Sigmoid colon (tissue), 7 donors: Measurements from ENCODE around the gene ELK1. TPM values are rescaled to one million over a fixed set of nuclear protein-coding genes. Genes with fewer than 3 reads are reported as not detected.

Experiments used
- DNase-seq: peaks from one replicate; pipeline ENCODE4 v3.0.0-alpha.2; 2019
- H3K27ac ChIP-seq, 4 donors: fragments of 200-600 bp; sonication (generic); one replicate each; pipeline ENCODE4 v1.5.1; 2016 to 2019; ENCODE audit warnings: mild to moderate bottlenecking in 1 of 4
- H3K27me3 ChIP-seq, 3 donors: fragments of 200-600 bp; sonication (generic); one replicate each; pipeline ENCODE4 v1.5.1; 2019; ENCODE audit warnings: mild to moderate bottlenecking in 1 of 3
- H3K36me3 ChIP-seq, 4 donors: fragments of 200-600 bp; sonication (generic); one replicate each; pipeline ENCODE4 v1.5.1; 2016 to 2019
- H3K4me1 ChIP-seq, 4 donors: fragments of 200-600 bp; sonication (generic); one replicate each; pipeline ENCODE4 v1.5.1; 2017 to 2019
- H3K4me3 ChIP-seq, 4 donors: fragments of 200-600 bp; sonication (generic); one replicate each; pipeline ENCODE4 v1.5.1; 2017 to 2019; ENCODE audit warnings: mild to moderate bottlenecking in 2 of 4, moderate library complexity in 1 of 4
- H3K9me3 ChIP-seq, 4 donors: fragments of 200-600 bp in 3 of 4; sonication (generic) in 3 of 4; one replicate each; pipeline versions ENCODE4 v1.5.1 to v1.6.1; 2013 to 2019
- CTCF ChIP-seq, 4 experiments: fragments of 450-650 bp in 3 of 4; fragments of 200-600 bp in 1 of 4; IDR thresholded peaks; one replicate each; pipeline ENCODE4 v1.5.1; 2016 to 2019; ENCODE audit warnings: antibody characterized with exemption in 4 of 4, mild to moderate bottlenecking in 3 of 4, moderate library complexity in 2 of 4
- EP300 ChIP-seq, 4 donors: sonication (generic); formaldehyde crosslinking; IDR thresholded peaks; one replicate each; pipeline ENCODE4 v1.6.1; 2017; ENCODE audit warnings: antibody characterized with exemption in 4 of 4
- POLR2A ChIP-seq, 2 donors: fragments of 450-650 bp; IDR thresholded peaks; one replicate each; pipeline ENCODE4 v1.6.1; 2016; ENCODE audit warnings: antibody characterized with exemption in 2 of 2, mild to moderate bottlenecking in 2 of 2, moderate library complexity in 2 of 2
- POLR2AphosphoS5 ChIP-seq, 4 donors: sonication (generic); formaldehyde crosslinking; IDR thresholded peaks; one replicate each; pipeline ENCODE4 v1.6.1; 2017; ENCODE audit warnings: antibody characterized with exemption in 4 of 4
- WGBS, 2 donors: extraction: QIAGEN DNeasy Blood & Tissue Kit; methylation state at CpG; one replicate each; pipeline ENCODE4 v1.1.7; 2013; 5-methylcytosine and 5-hydroxymethylcytosine counted together
- intact Hi-C: fragments of 100-400 bp; cut with DNase I; formaldehyde crosslinking; loops from one replicate; pipeline ENCODE4 v1.15.1; 2023
- polyA plus RNA-seq, 3 donors: library from polyadenylated mRNA; stranded (reverse); fragments of 200-250 nt; gene quantifications; one replicate each; pipeline ENCODE4 v1.2.3, GENCODE V29; 2013
- total RNA-seq, 4 donors: library from RNA; depleted of rRNA; stranded (reverse); fragments of >200 nt; gene quantifications; one replicate each; pipeline ENCODE4 v1.1.0, GENCODE V29; 2016
- donor health status: healthy with polysubstance abuse.
- donor health status: Bipolar disorder and iron deficiency.
- donor health status: healthy.

ELK1 gene
- total and polyA plus RNA-seq, 7 donors: 12.1 to 22.3 (median 17.2) TPM

DNA sequence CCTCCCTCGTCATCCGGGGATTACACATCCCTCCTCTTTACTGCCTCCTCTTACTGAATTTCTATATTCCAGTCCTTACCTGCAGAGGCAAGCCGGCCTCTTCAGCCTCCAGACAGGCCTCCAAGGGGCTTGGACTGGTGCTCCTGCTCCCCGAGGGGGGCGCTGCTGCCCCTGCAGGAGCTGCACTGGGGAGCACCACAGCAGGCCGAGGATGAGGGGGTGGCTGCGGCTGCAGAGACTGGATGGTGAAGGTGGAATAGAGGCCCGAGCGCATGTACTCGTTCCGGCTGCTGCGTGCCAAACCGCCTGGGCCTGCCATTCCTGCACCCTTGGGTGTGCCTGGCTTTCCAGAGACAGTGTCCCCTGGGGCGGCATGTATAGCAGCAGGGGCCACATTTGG, 11.5 kb downstream of the ELK1 start:
- Histone ChIP-seq H3K27ac (no peak overlapping the region), H3K36me3 (peaks cover 6 to 59% (median 13%) of the 10 kb centered on the region in 4 donors), H3K27me3 (no peaks in the 10 kb centered on the region), H3K4me3 (no peak overlapping the region), H3K9me3 (peaks cover 0 to 4% (median 0%) of the 10 kb centered on the region in 4 donors), H3K4me1 (no peaks in the 10 kb centered on the region)
- intact Hi-C loops: no loop called here
- TF ChIP-seq CTCF (IDR thresholded peaks at IDR 0.05) (no peak), EP300 (IDR thresholded peaks at IDR 0.05) (no peak), POLR2AphosphoS5 (IDR thresholded peaks at IDR 0.05) (no peak), POLR2A (IDR thresholded peaks at IDR 0.05) (no peak)
- DNase-seq: no peak
- 95% methylated on average over 14 of the region's 14 CpGs for WGBS, 2 donors

- intact Hi-C loops: no loop called here
These were observed 12.7 kb downstream of the ELK1 start for GRCh38 chrX:47637546-47638195.

GRCh38 chrX:47634871-47635575, 15.3 kb downstream of the ELK1 start:
- 72 to 83% methylated on average over 16 of the region's 16 CpGs for WGBS, 2 donors
- no peak for DNase-seq
- H3K4me3 ChIP-seq: no peak overlapping the region
- intact Hi-C loops: no loop called here
- H3K27me3 ChIP-seq: no peaks in the 10 kb centered on the region
- H3K4me1 ChIP-seq: no peaks in the 10 kb centered on the region
- no peak overlapping the region for H3K27ac ChIP-seq
- H3K9me3 ChIP-seq: no peaks in the 10 kb centered on the region
- peaks cover 6 to 44% (median 11%) of the 10 kb centered on the region in 4 donors for H3K36me3 ChIP-seq
- no peak for TF ChIP-seq POLR2AphosphoS5 (IDR thresholded peaks at IDR 0.05)

More at GRCh38 chrX:47637546-47638195, 12.7 kb downstream of the ELK1 start:
- H3K36me3 ChIP-seq: peaks cover 6 to 59% (median 13%) of the 10 kb centered on the region in 4 donors
- H3K27me3 ChIP-seq: no peaks in the 10 kb centered on the region
- TF ChIP-seq CTCF (IDR thresholded peaks at IDR 0.05) (no peak), EP300 (IDR thresholded peaks at IDR 0.05) (no peak), POLR2A (IDR thresholded peaks at IDR 0.05) (no peak)
- no peak overlapping the region for H3K4me3 ChIP-seq
- no peaks in the 10 kb centered on the region for H3K4me1 ChIP-seq
- no peak overlapping the region for H3K27ac ChIP-seq
- peaks cover 0 to 4% (median 0%) of the 10 kb centered on the region in 4 donors for H3K9me3 ChIP-seq
- DNase-seq: no peak
- 46 to 71% methylated on average over 31 of the region's 31 CpGs for WGBS, 2 donors

GRCh38 chrX:47633689-47634590, 16.4 kb downstream of the ELK1 start:
- Histone ChIP-seq H3K4me3 (no peak overlapping the region), H3K36me3 (peaks cover 6 to 33% (median 8%) of the 10 kb centered on the region in 4 donors), H3K4me1 (no peaks in the 10 kb centered on the region), H3K9me3 (no peaks in the 10 kb centered on the region), H3K27ac (no peak overlapping the region), H3K27me3 (no peaks in the 10 kb centered on the region)
- TF ChIP-seq POLR2AphosphoS5 (IDR thresholded peaks at IDR 0.05) (no peak), EP300 (IDR thresholded peaks at IDR 0.05) (no peak)
- 74 to 79% methylated on average over 14 of the region's 14 CpGs for WGBS, 2 donors
- no peak for DNase-seq
- intact Hi-C loops: no loop called here

DNA sequence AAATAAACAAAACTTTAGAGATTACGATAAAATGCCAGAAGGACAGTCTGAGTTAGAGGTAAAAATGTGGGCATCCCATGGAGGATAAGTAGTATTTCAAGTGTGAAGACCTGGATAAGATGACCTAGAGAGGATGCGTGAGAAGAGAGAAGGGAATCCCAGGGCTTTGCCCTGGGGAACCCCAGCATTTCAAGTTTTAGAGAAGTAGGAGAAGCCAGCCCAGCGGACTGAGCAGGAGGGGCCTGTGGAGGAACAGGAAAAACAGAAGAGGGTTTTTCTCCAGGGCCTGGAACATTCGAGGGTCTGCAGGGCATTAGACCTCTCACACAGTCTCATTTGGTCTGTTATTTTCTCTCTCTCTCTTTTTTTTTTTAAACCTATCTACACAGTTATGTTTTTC, 17.7 kb downstream of the ELK1 start:
- Histone ChIP-seq H3K36me3 (peaks cover 0 to 22% (median 3%) of the 10 kb centered on the region in 4 donors), H3K9me3 (no peaks in the 10 kb centered on the region), H3K4me1 (no peaks in the 10 kb centered on the region), H3K27me3 (no peaks in the 10 kb centered on the region), H3K4me3 (no peak overlapping the region), H3K27ac (no peak overlapping the region)
- TF ChIP-seq POLR2AphosphoS5 (IDR thresholded peaks at IDR 0.05) (no peak), POLR2A (IDR thresholded peaks at IDR 0.05) (no peak), CTCF (IDR thresholded peaks at IDR 0.05) (no peak), EP300 (IDR thresholded peaks at IDR 0.05) (no peak)
- DNase-seq: no peak
- WGBS, 2 donors: 50 to 78% methylated on average over 4 of the region's 4 CpGs
- intact Hi-C loops: no loop called here
